Suprapubic skin (tissue), 4 donors: ENCODE data around the gene ANKRD31.

Experiments used
- CTCF ChIP-seq, 2 donors: fragments of 200-600 bp in 1 of 2; fragments of 450-650 bp in 1 of 2; sonication (generic) in 1 of 2; IDR thresholded peaks; one replicate each; pipeline ENCODE4 v1.5.1; 2016 to 2019; ENCODE audit warnings: antibody characterized with exemption in 2 of 2, mild to moderate bottlenecking in 1 of 2, moderate library complexity in 1 of 2
- EP300 ChIP-seq: sonication (generic); formaldehyde crosslinking; IDR thresholded peaks from one replicate; pipeline ENCODE4 v1.6.1; 2017; ENCODE audit warnings: antibody characterized with exemption
- POLR2A ChIP-seq, 2 donors: fragments of 450-650 bp; IDR thresholded peaks; one replicate each; pipeline ENCODE4 v1.6.1; 2017; ENCODE audit warnings: antibody characterized with exemption in 2 of 2, mild to moderate bottlenecking in 2 of 2, moderate library complexity in 2 of 2
- POLR2AphosphoS5 ChIP-seq, 3 donors: sonication (generic); formaldehyde crosslinking; IDR thresholded peaks; one replicate each; pipeline ENCODE4 v1.6.1; 2017; ENCODE audit warnings: antibody characterized with exemption in 3 of 3

GRCh38 chr5:75042522-75042921 lies 194.2 kb downstream of the ANKRD31 start:
- TF ChIP-seq CTCF (IDR thresholded peaks at IDR 0.05) (no peak), POLR2A (IDR thresholded peaks at IDR 0.05) (no peak), POLR2AphosphoS5 (IDR thresholded peaks at IDR 0.05) (no peak), EP300 (no peak)
